GM23338 (cell line): Measurements from ENCODE around the gene PLPP7. TPM values are rescaled to one million over a fixed set of nuclear protein-coding genes. Genes with fewer than 3 reads are reported as not detected.
A peak's percentile ranks its signal among the peaks of the same experiment; 100 is the strongest.

Experiments
- ATAC-seq: fragments of 200-7000 bp; cut with Tn5 transposase; 3 replicates; pipeline ENCODE4 v1.9.1; 2020
- DNase-seq: peaks from one replicate; pipeline ENCODE4 v3.0.0-alpha.2; 2015; ENCODE audit warnings: low spot score
- H2AFZ ChIP-seq: fragments of 200-600 bp; sonication (generic); 2 replicates; pipeline ENCODE4 v1.8.0; 2016; ENCODE audit warnings: antibody characterized with exemption, mild to moderate bottlenecking, moderate library complexity
- H3F3A ChIP-seq: fragments of 200-600 bp; sonication (generic); replicated peaks from 2 replicates; pipeline ENCODE4 v1.8.0; 2017; ENCODE audit warnings: antibody characterized with exemption, mixed run types, low read depth
- H3K27ac ChIP-seq: fragments of 200-600 bp; sonication (generic); 2 replicates; pipeline ENCODE4 v1.6.1; 2016; ENCODE audit warnings: low read depth
- H3K27me3 ChIP-seq: fragments of 200-600 bp; sonication (generic); 2 replicates; pipeline ENCODE4 v1.8.0; 2016; ENCODE audit warnings: mild to moderate bottlenecking, mixed run types, moderate library complexity; ENCODE audit not compliant: insufficient read depth
- H3K36me3 ChIP-seq: fragments of 200-600 bp; sonication (generic); 2 replicates; pipeline ENCODE4 v1.8.0; 2016; ENCODE audit warnings: mild to moderate bottlenecking; ENCODE audit not compliant: insufficient read depth
- H3K4me1 ChIP-seq: fragments of 200-600 bp; sonication (generic); 2 replicates; pipeline ENCODE4 v1.8.0; 2016; ENCODE audit warnings: mild to moderate bottlenecking, moderate library complexity; ENCODE audit not compliant: insufficient read depth
- H3K4me2 ChIP-seq: fragments of 200-600 bp; sonication (generic); 2 replicates; pipeline ENCODE4 v1.7.1; 2017; ENCODE audit warnings: mixed run types
- H3K4me3 ChIP-seq: fragments of 200-600 bp; sonication (generic); 2 replicates; pipeline ENCODE4 v1.6.1; 2016; ENCODE audit warnings: mixed run types
- H3K79me2 ChIP-seq: fragments of 200-600 bp; sonication (generic); replicated peaks from 2 replicates; pipeline ENCODE4 v1.8.0; 2017; ENCODE audit warnings: mild to moderate bottlenecking; ENCODE audit not compliant: insufficient read depth
- H3K9me2 ChIP-seq: fragments of 200-600 bp; sonication (generic); 2 replicates; pipeline ENCODE4 v1.8.0; 2017; ENCODE audit not compliant: insufficient read depth
- H4K20me1 ChIP-seq: fragments of 200-600 bp; sonication (generic); replicated peaks from 2 replicates; pipeline ENCODE4 v1.8.0; 2017; ENCODE audit warnings: mild to moderate bottlenecking; ENCODE audit not compliant: insufficient read depth
- H3K27ac Mint-ChIP-seq: 2 replicates; pipeline ENCODE4 v1.8.0; 2020; ENCODE audit warnings: inconsistent platforms, mild to moderate bottlenecking, moderate library complexity, mixed read lengths
- H3K27me3 Mint-ChIP-seq: 3 replicates; pipeline ENCODE4 v1.8.0; 2022; ENCODE audit warnings: low read depth, mild to moderate bottlenecking, moderate library complexity, mixed read lengths, inconsistent platforms; ENCODE audit not compliant: insufficient read depth, poor library complexity
- H3K36me3 Mint-ChIP-seq: 3 replicates; pipeline ENCODE4 v1.8.0; 2021; ENCODE audit warnings: low read depth, mild to moderate bottlenecking, inconsistent platforms, moderate library complexity, mixed read lengths
- H3K4me1 Mint-ChIP-seq: 3 replicates; pipeline ENCODE4 v1.8.0; 2020; ENCODE audit warnings: mild to moderate bottlenecking, inconsistent platforms, mixed read lengths
- H3K4me3 Mint-ChIP-seq: 3 replicates; pipeline ENCODE4 v1.8.0; 2021; ENCODE audit warnings: moderate library complexity, mild to moderate bottlenecking, inconsistent platforms, mixed read lengths
- H3K9me3 Mint-ChIP-seq: 3 replicates; pipeline ENCODE4 v1.8.0; 2020; ENCODE audit warnings: moderate library complexity, mild to moderate bottlenecking, inconsistent platforms, mixed read lengths
- CREB1 ChIP-seq: fragments of 250-450 bp; sonication (Bioruptor Pico); IDR thresholded peaks from 2 replicates; pipeline ENCODE4 v1.5.0; 2020; ENCODE audit warnings: low read depth, mild to moderate bottlenecking, moderate library complexity
- CTCF ChIP-seq, 2 experiments: fragments of 200-600 bp in 1 of 2; sonication (generic) in 1 of 2; conservative IDR thresholded peaks; 2 replicates each; pipeline versions ENCODE4 v1.5.1 to v1.6.1; 2016 to 2017; ENCODE audit warnings: antibody characterized with exemption in 2 of 2, low read depth in 2 of 2, mild to moderate bottlenecking in 2 of 2, moderate library complexity in 1 of 2
- ETS1 ChIP-seq: IDR thresholded peaks from 2 replicates; pipeline ENCODE4 v1.6.1; 2016; ENCODE audit warnings: antibody characterized with exemption
- EZH2 ChIP-seq: fragments of 200-600 bp; sonication (generic); IDR thresholded peaks from one replicate; pipeline ENCODE4 v1.8.0; 2017; ENCODE audit warnings: antibody characterized with exemption, mild to moderate bottlenecking, low read depth; ENCODE audit not compliant: unreplicated experiment
- EZH2phosphoT487 ChIP-seq: fragments of 200-600 bp; sonication (generic); IDR thresholded peaks from one replicate; pipeline ENCODE4 v1.8.1; 2018; ENCODE audit warnings: antibody characterized with exemption; ENCODE audit not compliant: unreplicated experiment
- JUNB ChIP-seq: IDR thresholded peaks from one replicate; pipeline ENCODE4 v1.6.1; 2016; ENCODE audit warnings: antibody characterized with exemption; ENCODE audit not compliant: unreplicated experiment
- NANOG ChIP-seq: IDR thresholded peaks from 2 replicates; pipeline ENCODE4 v1.6.1; 2016; ENCODE audit warnings: antibody characterized with exemption, borderline replicate concordance
- POLR2AphosphoS5 ChIP-seq: IDR thresholded peaks from 2 replicates; pipeline ENCODE4 v1.6.1; 2016; ENCODE audit warnings: antibody characterized with exemption, low read depth
- REST ChIP-seq: IDR thresholded peaks from one replicate; pipeline ENCODE4 v1.6.1; 2018; ENCODE audit warnings: antibody characterized with exemption; ENCODE audit not compliant: unreplicated experiment
- STAT1 ChIP-seq: IDR thresholded peaks from one replicate; pipeline ENCODE4 v1.6.1; 2016; ENCODE audit warnings: antibody characterized with exemption; ENCODE audit not compliant: unreplicated experiment
- ZNF114 ChIP-seq: fragments of 250-450 bp; sonication (Bioruptor Pico); IDR thresholded peaks from 2 replicates; pipeline ENCODE4 v1.5.0; 2020; ENCODE audit warnings: mild to moderate bottlenecking, moderate library complexity
- ZNF331 ChIP-seq: fragments of 250-450 bp; sonication (Bioruptor Pico); IDR thresholded peaks from 2 replicates; pipeline ENCODE4 v1.5.0; 2020; ENCODE audit warnings: low read depth, mild to moderate bottlenecking, moderate library complexity
- ZNF462 ChIP-seq: fragments of 250-450 bp; sonication (Bioruptor Pico); IDR thresholded peaks from 2 replicates; pipeline ENCODE4 v1.5.0; 2020; ENCODE audit warnings: mild to moderate bottlenecking, moderate library complexity
- polyA plus RNA-seq: library from polyadenylated mRNA; unstranded; fragments of >200 nt; fragmentation: Nextera tagmentation; extraction: Ambion mirVana; gene quantifications from 2 replicates; pipeline ENCODE4 v1.2.1, GENCODE V29; 2016
- total RNA-seq: library from RNA; depleted of rRNA; stranded (reverse); fragments of >200 nt; shearing (Covaris generic); gene quantifications from 2 replicates; pipeline ENCODE4 v1.2.3, GENCODE V29; 2014

Gene PLPP7
- total and polyA plus RNA-seq, 2 experiments from 2014 or later, result 1.6 to 2.4 TPM

GRCh38 chr9:131335368-131335755 is 45.8 kb downstream of the PLPP7 start:
- H3K27me3 Mint-ChIP-seq, result peaks cover 12% of the 10 kb centered on the region
- Histone ChIP-seq H2AFZ (peak overlapping the region; percentile 88; the same call in 1 of the 2 replicates), H4K20me1 (no peaks in the 10 kb centered on the region), H3K36me3 (no peaks in the 10 kb centered on the region), H3K9me2 (no peaks in the 10 kb centered on the region), H3K4me1 (peaks cover 11% of the 10 kb centered on the region), H3F3A (0 out of 2 replicates have a peak, but pooled peaks cover 2% of the 10 kb centered on the region), H3K27me3 (no peaks in the 10 kb centered on the region), H3K27ac (no peak overlapping the region), H3K4me2 (no peak overlapping the region), H3K79me2 (no peaks in the 10 kb centered on the region), H3K4me3 (no peak overlapping the region)
- TF ChIP-seq EZH2 (no peak), JUNB (no peak), CTCF (conservative IDR thresholded peaks at IDR 0.05; ENCODE audit: low read depth in 2 of 2) (no peak), ZNF114 (no peak), ZNF462 (CRISPR knock-in tag) (no peak), EZH2phosphoT487 (no peak), ZNF331 (CRISPR knock-in tag) (no peak), NANOG (no peak), CREB1 (no peak), REST (no peak), STAT1 (no peak), ETS1 (no peak), POLR2AphosphoS5 (no peak)
- ATAC-seq (no peak), DNase-seq (no peak)
- H3K27ac Mint-ChIP-seq, result no peak overlapping the region
- H3K9me3 Mint-ChIP-seq, result no peaks in the 10 kb centered on the region
- no peak overlapping the region for H3K4me3 Mint-ChIP-seq
- H3K4me1 Mint-ChIP-seq, result peaks cover 17% of the 10 kb centered on the region
- no peaks in the 10 kb centered on the region for H3K36me3 Mint-ChIP-seq
